NCI-H1930 (cell line): Measurements from ENCODE around the gene RSPH10B.
"Not testable (repeated sequence)": the region's sequence is repeated elsewhere in the genome, so short reads cannot be mapped to it uniquely, and the experiment has no call there.

ENCODE experiments used
- DNase-seq, 2 experiments: peaks; one replicate each; lab custom pipeline; 2025; lab: John Stamatoyannopoulos, UW

RSPH10B gene

DNA sequence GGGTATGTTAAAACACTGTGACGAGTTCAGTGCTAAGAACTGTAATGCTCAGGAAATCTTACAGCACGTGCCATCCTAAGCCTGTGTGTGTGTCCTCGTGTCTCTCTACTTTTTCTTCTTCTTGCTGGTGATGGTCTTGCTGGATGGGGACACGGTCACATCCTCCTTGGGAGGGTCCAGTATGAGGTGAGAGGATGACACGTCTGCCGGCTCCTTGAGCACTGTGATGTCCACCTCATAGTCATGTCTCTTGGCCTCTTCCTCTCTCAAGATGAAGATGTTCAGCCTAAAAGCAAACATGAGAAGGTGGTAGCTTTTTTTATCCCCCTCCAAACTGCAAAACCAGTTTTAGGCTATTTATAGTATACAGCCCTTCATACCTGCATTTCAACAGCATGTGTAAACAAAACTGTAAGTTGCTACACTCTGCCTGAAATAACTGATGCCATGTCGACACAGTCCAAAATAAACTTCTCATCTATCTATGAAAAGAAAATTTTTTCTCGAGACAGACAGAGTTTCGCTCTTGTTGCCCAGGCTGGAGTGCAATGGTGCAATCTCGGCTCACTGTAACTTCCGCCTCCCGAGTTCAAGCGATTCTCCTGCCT is 44.1 kb downstream of the RSPH10B start:
- DNase-seq, result not testable (repeated sequence)

GRCh38 chr7:5924630-5925029 is 45.9 kb downstream of the RSPH10B start:
- not testable (repeated sequence) for DNase-seq

- DNase-seq, result not testable (repeated sequence)
Observed at GRCh38 chr7:5924180-5924579, 46.3 kb downstream of the RSPH10B start.

DNA sequence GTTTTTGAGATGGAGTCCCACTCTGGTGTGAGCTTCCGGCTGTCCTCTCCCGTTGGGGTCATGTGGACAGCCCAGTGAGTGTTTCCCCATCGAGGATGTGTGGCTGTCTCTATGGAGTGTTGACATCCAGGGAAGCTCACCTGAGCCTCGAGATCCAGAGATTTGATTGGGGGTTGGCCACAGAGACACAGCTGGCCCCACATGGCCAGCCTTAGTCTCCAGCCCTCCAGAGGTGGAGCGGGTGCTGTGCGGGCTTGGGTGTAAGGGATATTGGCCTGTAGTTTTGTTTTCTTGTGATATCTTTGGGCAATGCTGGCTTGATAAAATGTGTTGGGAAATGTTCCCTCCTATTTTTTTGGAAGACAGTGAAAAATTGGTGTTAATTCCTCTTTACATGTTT is 54.0 kb downstream of the RSPH10B start:
- DNase-seq, result not testable (repeated sequence)

DNA sequence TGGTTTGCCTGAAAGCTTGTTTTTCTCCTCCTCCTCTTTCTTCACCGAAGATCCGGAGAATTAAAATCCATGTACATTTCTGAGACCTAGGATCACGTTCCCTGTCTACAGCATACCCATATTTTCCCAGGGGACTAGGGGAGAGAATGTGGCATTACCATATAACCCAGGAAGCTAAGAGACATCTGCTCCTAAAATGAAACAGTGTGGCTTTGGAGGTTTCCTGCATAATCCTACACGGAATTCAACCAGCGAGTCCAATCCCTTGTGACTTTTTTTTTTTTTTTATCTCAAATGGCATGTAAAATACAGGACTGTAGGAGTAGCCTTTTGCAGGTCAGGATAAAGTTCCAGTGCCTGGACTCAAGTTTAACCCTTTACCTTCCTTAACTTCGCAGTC is 61.7 kb downstream of the RSPH10B start:
- DNase-seq, result not testable (repeated sequence)

DNA sequence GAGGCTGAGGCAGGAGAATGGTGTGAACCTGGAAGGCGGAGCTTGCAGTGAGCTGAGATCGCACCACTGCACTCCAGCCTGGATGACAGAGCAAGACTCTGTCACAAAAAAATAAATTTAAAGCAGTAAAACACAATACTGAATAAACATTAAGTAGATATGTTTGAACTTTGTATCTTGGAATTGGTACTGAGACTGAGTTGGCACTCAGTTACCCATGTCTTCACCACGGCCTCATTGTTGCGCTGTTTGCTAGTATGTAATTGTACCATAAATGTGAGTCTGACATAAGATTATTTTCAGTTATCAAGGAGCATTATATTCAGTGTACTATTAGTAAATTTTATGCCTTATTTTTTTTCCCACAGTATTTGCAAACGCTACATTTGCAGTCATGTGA is 65.8 kb downstream of the RSPH10B start:
- DNase-seq, result not testable (repeated sequence)

- DNase-seq, result not testable (repeated sequence)
Observed at GRCh38 chr7:5903002-5903401, 67.5 kb downstream of the RSPH10B start.

DNA sequence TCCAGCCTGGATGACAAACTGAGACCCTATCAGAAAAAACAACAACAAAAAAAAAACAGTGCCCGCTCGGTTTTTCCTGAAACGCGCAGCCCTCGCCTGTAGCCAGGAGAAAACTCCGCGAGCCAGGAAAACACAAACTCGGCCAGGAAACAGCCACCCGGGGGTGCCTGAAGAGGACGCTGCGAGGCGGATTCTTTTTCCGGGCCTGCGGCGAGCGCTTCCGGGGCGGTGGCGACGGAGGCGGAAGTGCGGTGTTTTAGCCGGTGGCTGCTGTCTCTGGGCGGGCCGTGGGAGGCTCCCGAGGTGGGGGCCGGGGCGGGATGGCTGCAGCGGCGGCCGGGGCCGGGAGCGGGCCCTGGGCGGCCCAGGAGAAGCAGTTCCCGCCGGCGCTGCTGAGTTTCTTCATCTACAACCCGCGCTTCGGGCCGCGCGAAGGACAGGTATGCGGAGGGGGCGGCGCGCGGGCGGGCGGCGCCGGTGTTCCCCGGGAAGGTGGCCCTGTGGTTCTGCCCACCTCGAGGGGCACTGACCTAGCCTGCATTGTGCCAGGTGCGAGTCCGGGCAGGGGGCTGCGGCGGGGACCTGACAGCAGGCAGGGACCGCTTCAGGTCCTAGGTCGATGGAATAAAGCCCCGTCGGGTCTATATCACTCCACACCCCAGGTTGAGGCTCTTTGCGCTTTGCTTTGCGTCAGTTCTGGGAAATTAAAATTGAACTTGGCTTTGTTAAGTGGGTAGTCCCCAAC is 71.8 kb downstream of the RSPH10B start, which contains the start of gene CCZ1:
CCZ1 (plus strand) TSS at position 254 of the 745 bp plus-strand sequence; CDS start at position 321, 67 bp downstream.
- peak; percentile 51 to 55 for DNase-seq

GRCh38 chr7:5897369-5897919 is 73.0 kb downstream of the RSPH10B start:
- not testable (repeated sequence) for DNase-seq

DNA sequence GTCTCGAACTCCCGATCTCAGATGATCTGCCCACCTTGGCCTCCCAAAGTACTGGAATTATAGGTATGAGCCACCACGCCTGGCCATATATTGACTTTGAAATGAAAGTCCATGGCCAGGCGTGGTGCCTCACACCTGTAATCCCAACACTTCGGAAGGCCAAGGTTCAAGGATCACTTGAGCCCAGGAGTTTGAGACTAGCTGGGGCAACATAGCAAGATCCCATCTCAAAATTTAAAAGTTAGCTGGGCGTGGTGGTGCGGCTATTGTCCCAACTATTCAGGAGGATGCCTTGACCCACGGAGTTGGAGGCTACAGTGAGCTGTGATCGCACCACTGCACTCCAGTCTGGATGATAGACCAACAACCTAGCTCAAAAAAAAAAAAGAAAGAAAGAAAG is 78.0 kb downstream of the RSPH10B start:
- DNase-seq, result no peak

DNA sequence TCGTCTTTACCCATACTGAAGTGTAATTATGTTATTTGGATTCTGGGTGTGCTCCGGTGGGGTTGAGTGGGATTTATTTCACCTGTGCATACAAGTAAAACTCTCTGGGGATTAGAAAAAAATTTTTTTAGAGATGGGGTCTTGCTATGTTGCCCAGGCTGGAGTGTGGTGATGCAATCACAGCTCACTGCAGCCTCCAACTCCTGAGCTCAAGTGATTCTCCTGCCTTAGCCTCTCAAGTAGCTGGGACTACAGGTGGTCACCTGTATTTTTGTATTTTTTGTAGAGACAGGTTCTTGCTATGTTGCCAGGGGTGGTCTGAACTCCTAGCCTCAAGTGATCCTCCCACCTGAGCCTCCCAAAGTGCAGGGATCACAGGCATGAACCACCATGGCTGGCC is 80.2 kb downstream of the RSPH10B start:
- DNase-seq, result not testable (repeated sequence)

- DNase-seq, result not testable (repeated sequence)
Observed at GRCh38 chr7:5888021-5888420, 82.5 kb downstream of the RSPH10B start.

- not testable (repeated sequence) for DNase-seq
Observed at GRCh38 chr7:5884431-5884830, 86.1 kb downstream of the RSPH10B start.

DNA sequence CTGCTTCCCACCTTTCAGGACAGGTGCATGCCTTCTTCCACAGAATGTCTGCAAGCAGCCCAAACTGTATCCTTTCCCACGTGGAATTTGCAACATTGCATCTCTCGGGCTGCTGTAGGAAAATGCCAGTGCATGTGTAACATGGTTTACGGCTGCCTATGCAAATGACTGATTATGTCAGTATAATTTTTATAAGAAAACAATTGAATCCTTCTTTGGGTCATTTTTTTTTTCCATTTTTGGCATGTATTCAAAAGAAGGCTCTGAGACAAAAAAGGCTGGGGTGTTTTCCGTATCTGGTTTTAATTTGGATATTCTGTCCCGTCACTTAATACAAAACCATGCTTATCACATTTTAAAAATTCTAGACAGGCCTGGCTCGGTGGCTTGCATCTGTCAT is 90.4 kb downstream of the RSPH10B start:
- not testable (repeated sequence) for DNase-seq

DNA sequence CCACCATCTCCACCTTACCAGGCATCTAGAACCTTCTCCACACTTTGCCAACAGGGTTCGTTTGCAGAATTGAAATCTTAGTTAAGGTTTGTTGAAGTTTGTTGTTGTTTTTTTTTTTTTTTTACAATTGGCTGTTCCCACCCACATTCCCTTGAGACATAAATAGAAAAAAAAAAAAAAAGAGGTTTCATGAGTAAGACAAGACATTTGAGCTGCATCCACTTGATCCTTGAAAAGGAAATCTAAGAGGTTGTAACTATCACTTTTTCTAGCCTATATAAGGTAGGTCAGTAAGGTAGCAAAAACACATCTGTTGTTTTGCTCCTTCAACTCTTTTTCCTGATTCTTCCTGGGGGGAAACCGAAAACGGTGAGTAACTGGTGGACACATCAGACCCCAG is 90.9 kb downstream of the RSPH10B start:
- not testable (repeated sequence) for DNase-seq
